HepG2 (cell line): Measurements from ENCODE around the gene SCFD1. TPM values are rescaled to one million over a fixed set of nuclear protein-coding genes. Genes with fewer than 3 reads are reported as not detected.

Experiments used
- ATF7 ChIP-seq, 2 experiments: fragments of 450-650 bp in 1 of 2; sonication (generic) in 1 of 2; formaldehyde crosslinking in 1 of 2; IDR thresholded peaks; 2 replicates each; pipeline versions ENCODE4 v1.4.0 to v1.6.1; 2016 to 2020; ENCODE audit warnings: antibody characterized with exemption in 1 of 2, mild to moderate bottlenecking in 1 of 2, missing genetic modification reagents in 1 of 2
- ATRX ChIP-seq: sonication (generic); formaldehyde crosslinking; IDR thresholded peaks from 2 replicates; pipeline ENCODE4 v1.4.0; 2020; ENCODE audit warnings: missing genetic modification reagents, borderline replicate concordance
- DRAP1 ChIP-seq: IDR thresholded peaks from 2 replicates; pipeline ENCODE4 v1.6.1; 2016; ENCODE audit warnings: missing genetic modification reagents, missing compliant biosample characterization
- ELK4 ChIP-seq: sonication (generic); formaldehyde crosslinking; IDR thresholded peaks from 2 replicates; pipeline ENCODE4 v1.9.0; 2021; ENCODE audit warnings: missing genetic modification reagents, borderline replicate concordance
- ETS1 ChIP-seq: sonication (generic); formaldehyde crosslinking; IDR thresholded peaks from 2 replicates; pipeline ENCODE4 v1.4.0; 2020; ENCODE audit warnings: missing genetic modification reagents
- FOXK2 ChIP-seq: fragments of 450-650 bp; IDR thresholded peaks from 2 replicates; pipeline ENCODE4 v1.6.1; 2016
- GRHL1 ChIP-seq: sonication (generic); formaldehyde crosslinking; conservative IDR thresholded peaks from 2 replicates; pipeline ENCODE4 v1.8.0; 2022; ENCODE audit warnings: missing genetic modification reagents
- HOXA5 ChIP-seq: sonication (generic); formaldehyde crosslinking; IDR thresholded peaks from 2 replicates; pipeline ENCODE4 v1.4.0; 2020; ENCODE audit warnings: missing genetic modification reagents
- ISX ChIP-seq: sonication (generic); formaldehyde crosslinking; conservative IDR thresholded peaks from 2 replicates; pipeline ENCODE4 v1.5.0; 2020; ENCODE audit warnings: missing genetic modification reagents
- TCF12 ChIP-seq, 2 experiments: fragments of 450-650 bp in 1 of 2; sonication (generic) in 1 of 2; formaldehyde crosslinking in 1 of 2; IDR thresholded peaks; 2 replicates each; pipeline versions ENCODE4 v1.6.1 to v1.8.0; 2017 to 2022; ENCODE audit warnings: antibody characterized with exemption in 1 of 2, mild to moderate bottlenecking in 1 of 2, missing genetic modification reagents in 1 of 2, moderate library complexity in 1 of 2
- TFDP2 ChIP-seq: sonication (generic); formaldehyde crosslinking; IDR thresholded peaks from 2 replicates; pipeline ENCODE4 v1.4.0; 2020; ENCODE audit warnings: missing genetic modification reagents
- THAP7 ChIP-seq: sonication (generic); formaldehyde crosslinking; IDR thresholded peaks from 2 replicates; pipeline ENCODE4 v1.8.1; 2023; ENCODE audit warnings: mild to moderate bottlenecking, missing genetic modification reagents
- TSC22D2 ChIP-seq: sonication (generic); formaldehyde crosslinking; IDR thresholded peaks from 2 replicates; pipeline ENCODE4 v1.5.1; 2020; ENCODE audit warnings: missing genetic modification reagents, mild to moderate bottlenecking, borderline replicate concordance
- ZMYM2 ChIP-seq: sonication (generic); formaldehyde crosslinking; IDR thresholded peaks from 2 replicates; pipeline ENCODE4 v1.8.0; 2022; ENCODE audit warnings: mild to moderate bottlenecking, missing genetic modification reagents
- ZMYM4 ChIP-seq: sonication (generic); formaldehyde crosslinking; IDR thresholded peaks from 2 replicates; pipeline ENCODE4 v1.8.1; 2023; ENCODE audit warnings: mild to moderate bottlenecking, missing genetic modification reagents
- ZNF275 ChIP-seq: sonication (generic); formaldehyde crosslinking; IDR thresholded peaks from 2 replicates; pipeline ENCODE4 v1.8.0; 2022; ENCODE audit warnings: missing genetic modification reagents, mild to moderate bottlenecking, inconsistent platforms, borderline replicate concordance
- ZNF317 ChIP-seq: sonication (generic); formaldehyde crosslinking; IDR thresholded peaks from 2 replicates; pipeline ENCODE4 v1.5.0; 2020; ENCODE audit warnings: mild to moderate bottlenecking, missing genetic modification reagents
- ZNF674 ChIP-seq: sonication (generic); formaldehyde crosslinking; IDR thresholded peaks from 2 replicates; pipeline ENCODE4 v1.5.0; 2020; ENCODE audit warnings: low read depth, mild to moderate bottlenecking, missing genetic modification reagents
- ZSCAN29 ChIP-seq: sonication (generic); formaldehyde crosslinking; conservative IDR thresholded peaks from 2 replicates; pipeline ENCODE4 v1.4.0; 2020; ENCODE audit warnings: mild to moderate bottlenecking, missing genetic modification reagents
- polyA plus RNA-seq, 8 experiments: library from polyadenylated mRNA; depleted of rRNA in 3 of 8; stranded (reverse) in 7 of 8; unstranded in 1 of 8; fragments of >200 nt; fragmentation: Illumina TruSeq in 4 of 8; extraction: Trizol in 4 of 8; gene quantifications; 2 replicates each; pipeline versions ENCODE4 v1.2.1 to v1.2.3, GENCODE V29; 2011 to 2016; ENCODE audit warnings: low read depth in 4 of 8, missing spikeins in 1 of 8, mixed read lengths in 1 of 8; ENCODE audit not compliant: insufficient read depth in 1 of 8
- total RNA-seq, 5 experiments: library from RNA; depleted of rRNA; stranded (reverse); fragments of >200 nt; fragmentation: Illumina TruSeq; extraction: Trizol; gene quantifications; 2 replicates each; pipeline ENCODE4 v1.2.3, GENCODE V29; 2016; ENCODE audit warnings: low read depth in 1 of 5

Gene SCFD1
- total and polyA plus RNA-seq, 2 of the 13 experiments (the other 11 are each of a cell fraction or from before 2014, with no cell fraction given), result 235 to 256 TPM

- TF ChIP-seq GRHL1 (0 out of 2 replicates have a peak, but pooled peaks have one; percentile 19), ETS1 (CRISPR knock-in tag) (no peak; the same call in 1 of the 2 replicates), ZMYM2 (peak; percentile 93), ZNF674 (CRISPR knock-in tag) (peak; percentile 97), ZMYM4 (CRISPR knock-in tag) (peak; percentile 99), THAP7 (peak; percentile 55; the same call in 1 of the 2 replicates), ISX (CRISPR knock-in tag) (peak; percentile 97), ZSCAN29 (CRISPR knock-in tag) (peak; percentile 86), TFDP2 (CRISPR knock-in tag) (peak; percentile 90), HOXA5 (CRISPR knock-in tag) (peak; percentile 97), TCF12 (IDR thresholded peaks at IDR 0.05) (no peak), TCF12 (CRISPR knock-in tag; IDR thresholded peaks at IDR 0.05) (peak; percentile 97), TSC22D2 (CRISPR knock-in tag) (no peak; the same call in 1 of the 2 replicates), ZNF317 (CRISPR knock-in tag) (peak; percentile 92), ZNF275 (CRISPR knock-in tag) (peak; percentile 91), ELK4 (CRISPR knock-in tag) (peak; percentile 93), ATF7 (IDR thresholded peaks at IDR 0.05) (peak; percentile 44; the same call in 1 of the 2 replicates), ATF7 (CRISPR knock-in tag; IDR thresholded peaks at IDR 0.05) (peak; percentile 98), ATRX (CRISPR knock-in tag) (peak; percentile 52; the same call in 1 of the 2 replicates), DRAP1 (CRISPR knock-in tag) (peak; percentile 98), FOXK2 (no peak)
Measured at GRCh38 chr14:30621940-30622830, at the start of gene SCFD1 (continued).
